SK-N-MC (cell line): ENCODE results near the gene ARRDC5.

Experiments
- EZH2 ChIP-seq: fragments of 200-600 bp; sonication (generic); IDR thresholded peaks from one replicate; pipeline ENCODE4 v1.6.1; 2017; ENCODE audit warnings: antibody characterized with exemption
- FOXP2 ChIP-seq: optimal IDR thresholded peaks from 2 replicates; pipeline ENCODE3; 2011; ENCODE audit warnings: mild to moderate bottlenecking, moderate library complexity; ENCODE audit not compliant: insufficient read depth; ENCODE audit errors: extremely low read length, control extremely low read depth
- POLR2AphosphoS5 ChIP-seq: IDR thresholded peaks from 2 replicates; pipeline ENCODE4 v1.6.1; 2012; ENCODE audit warnings: mild to moderate bottlenecking, low read depth, low read length, borderline replicate concordance

DNA sequence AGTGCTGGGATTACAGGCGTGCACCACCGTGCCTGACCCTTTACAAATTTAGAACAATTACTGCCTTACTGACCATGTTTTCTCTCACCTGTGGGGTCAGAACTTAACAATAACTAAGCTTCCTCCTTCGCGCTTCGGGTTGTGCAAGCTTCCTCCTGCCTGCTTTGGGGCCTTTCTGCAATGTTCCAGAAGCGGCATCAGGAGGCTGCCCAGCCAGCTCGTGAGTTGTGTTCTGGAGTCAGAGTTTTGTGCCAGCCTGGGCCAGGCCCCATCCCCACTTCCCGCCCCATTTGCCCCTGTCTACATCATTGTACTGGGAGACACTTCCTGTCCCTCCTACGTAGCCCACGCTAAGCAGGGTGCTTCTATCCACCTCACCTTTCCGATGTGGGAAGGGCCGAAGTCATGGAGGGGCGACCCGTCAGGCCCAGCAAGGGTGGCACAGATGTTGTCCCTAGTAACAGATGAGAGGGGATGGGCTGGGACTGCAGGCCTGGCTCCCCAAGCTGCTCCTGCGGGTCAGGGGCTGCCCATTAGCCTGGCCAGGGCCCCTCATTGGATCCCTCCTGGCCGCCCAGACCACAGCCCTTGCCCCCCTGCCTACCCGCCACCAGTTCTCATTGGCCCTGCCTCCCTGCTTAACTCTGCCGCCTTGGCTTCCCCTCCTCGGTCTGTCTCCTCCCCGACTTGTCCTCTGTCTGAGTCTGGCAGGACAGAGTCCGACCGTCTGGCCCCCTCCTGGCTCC is 20.0 kb upstream of the ARRDC5 start:
- TF ChIP-seq EZH2 (no peak), POLR2AphosphoS5 (no peak), FOXP2 (no peak)
